Right lung (tissue), 10 donors: ENCODE measurements around the gene LRRC49. TPM values are rescaled to one million over a fixed set of nuclear protein-coding genes. Genes with fewer than 3 reads are reported as not detected.
A peak's percentile ranks its signal among the peaks of the same experiment; 100 is the strongest.
"Not testable (repeated sequence)": the region's sequence is repeated elsewhere in the genome, so short reads cannot be mapped to it uniquely, and the experiment has no call there.

Experiments used
- DNase-seq, 2 donors: peaks; one replicate each; pipeline ENCODE4 v3.0.0-alpha.2; 2013
- long read RNA-seq, 8 donors: transcript quantifications; one replicate each; lab custom pipeline, GENCODE V29; 2026
- polyA plus RNA-seq, 5 donors: library from polyadenylated mRNA; unstranded; fragments of 120-200 nt; gene quantifications; one replicate each; pipeline versions ENCODE4 v1.2.1 to v1.2.3, GENCODE V29; 2013; ENCODE audit warnings: inconsistent platforms in 1 of 5, low replicate concordance in 1 of 5; ENCODE audit not compliant: insufficient read length in 5 of 5, insufficient read depth in 1 of 5

LRRC49 gene
- polyA plus RNA-seq, result 10 to 100 TPM; 13.3 to 24.3 (median 20.6) TPM
- long read RNA-seq, donor 1, partial matches to known transcripts, result 6 of 10 reads
- long read RNA-seq, donor 1, other reads (novel, unspliced or antisense), result 0 of 10 reads
- long read RNA-seq, donor 2, partial matches to known transcripts, result 0 of 1 reads
- long read RNA-seq, donor 2, other reads (novel, unspliced or antisense), result 0 of 1 reads
- long read RNA-seq, donor 3, partial matches to known transcripts, result 0 of 3 reads
- long read RNA-seq, donor 3, other reads (novel, unspliced or antisense), result 0 of 3 reads
- long read RNA-seq, donor 4, result 0 reads
- long read RNA-seq, donor 5, partial matches to known transcripts, result 0 of 3 reads
- long read RNA-seq, donor 5, other reads (novel, unspliced or antisense), result 0 of 3 reads
- long read RNA-seq, donor 6, partial matches to known transcripts, result 0 of 4 reads
- long read RNA-seq, donor 6, other reads (novel, unspliced or antisense), result 0 of 4 reads
- long read RNA-seq, donor 7, result 0 reads
- long read RNA-seq, donor 8, result 0 reads

GRCh38 chr15:70892002-70892911 lies at the start of gene LRRC49, which contains the start of gene THAP10:
Gene LRRC49, plus strand, starts transcription at chr15:70892826. Its CDS starts 69 bp downstream, at chr15:70892895.
Gene THAP10, minus strand, starts transcription at chr15:70892433. Its CDS starts 161 bp downstream, at chr15:70892272.
- peak; percentile 91 to 93 for DNase-seq

- DNase-seq, result no peak
Observed at GRCh38 chr15:70845602-70846360, 46.8 kb upstream of the LRRC49 start.

GRCh38 chr15:70851889-70852288 lies 40.7 kb upstream of the LRRC49 start:
- no peak for DNase-seq

- DNase-seq, result no peak
Observed at GRCh38 chr15:70852501-70853317, 39.9 kb upstream of the LRRC49 start.

- peak in 1 of 2 donors; percentile 57 for DNase-seq
Observed at GRCh38 chr15:70853318-70853972, 39.2 kb upstream of the LRRC49 start.

- peak; percentile 57 to 58 for DNase-seq
Observed at GRCh38 chr15:70853973-70854665, 38.5 kb upstream of the LRRC49 start, which contains the start of gene LARP6. Gene LARP6, minus strand, starts transcription at chr15:70854157. Its CDS starts 69 bp downstream, at chr15:70854088.

GRCh38 chr15:70854666-70854976 lies 38.0 kb upstream of the LRRC49 start:
- no peak for DNase-seq

GRCh38 chr15:70855764-70856163 lies 36.9 kb upstream of the LRRC49 start:
- no peak for DNase-seq

- no peak for DNase-seq
Observed at GRCh38 chr15:70856177-70856883, 36.3 kb upstream of the LRRC49 start.

- peak; percentile 92 to 95 for DNase-seq
Observed at GRCh38 chr15:70856884-70857561, 35.6 kb upstream of the LRRC49 start.

- DNase-seq, result no peak
Observed at GRCh38 chr15:70857562-70858285, 34.9 kb upstream of the LRRC49 start.

- DNase-seq, result not testable (repeated sequence)
Observed at GRCh38 chr15:70858614-70859321, 33.9 kb upstream of the LRRC49 start.

GRCh38 chr15:70859322-70859908 lies 33.2 kb upstream of the LRRC49 start:
- DNase-seq, result no peak

GRCh38 chr15:70859998-70860397 lies 32.6 kb upstream of the LRRC49 start:
- no peak for DNase-seq

GRCh38 chr15:70863450-70864218 lies 29.0 kb upstream of the LRRC49 start:
- no peak for DNase-seq
